GM12873 (cell line): Measurements from ENCODE around the gene GPR152.

ENCODE experiments used
- CTCF ChIP-seq: IDR thresholded peaks from 2 replicates; pipeline ENCODE4 v1.5.1; 2012; ENCODE audit warnings: low read depth, mild to moderate bottlenecking, moderate library complexity, low read length, control low read depth; ENCODE audit not compliant: insufficient read depth; ENCODE audit errors: missing control alignments

Gene GPR152

DNA sequence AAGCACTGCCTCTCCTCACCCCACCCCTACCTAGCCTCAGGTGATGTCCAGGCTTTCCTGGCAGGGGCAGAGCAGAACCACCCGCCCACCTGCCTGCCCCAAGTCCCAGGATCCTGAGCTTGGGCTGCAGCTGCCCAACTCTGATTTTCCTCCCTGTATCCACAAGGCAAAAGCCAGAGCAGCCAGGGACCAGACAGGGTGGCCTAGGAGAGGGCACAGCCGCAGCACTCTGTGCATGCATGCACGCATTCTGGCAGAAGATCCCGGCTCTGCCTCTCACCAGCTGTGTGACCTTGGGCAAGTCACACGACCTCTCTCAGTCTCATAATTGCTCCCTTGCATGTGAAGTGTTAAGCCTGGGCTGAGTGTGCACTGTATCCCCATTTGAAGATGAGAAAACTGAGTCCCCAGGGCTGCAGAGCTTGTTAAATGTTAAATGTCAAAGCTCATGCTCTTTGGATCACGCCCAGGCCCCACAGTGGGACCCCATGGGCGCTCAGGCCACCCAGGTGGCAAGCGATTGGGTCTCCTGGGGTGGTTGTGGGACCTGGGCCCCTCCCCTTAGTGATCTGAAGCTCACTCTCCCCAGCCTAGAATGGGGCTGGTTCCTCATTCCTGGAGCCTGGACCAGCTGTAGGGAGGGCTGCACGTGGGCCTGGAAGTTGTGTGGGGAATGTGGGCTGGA, 39.9 kb downstream of the GPR152 start:
- no peak for TF ChIP-seq CTCF

- TF ChIP-seq CTCF: no peak
Measured at GRCh38 chr11:67411785-67412152, 40.8 kb downstream of the GPR152 start.

DNA sequence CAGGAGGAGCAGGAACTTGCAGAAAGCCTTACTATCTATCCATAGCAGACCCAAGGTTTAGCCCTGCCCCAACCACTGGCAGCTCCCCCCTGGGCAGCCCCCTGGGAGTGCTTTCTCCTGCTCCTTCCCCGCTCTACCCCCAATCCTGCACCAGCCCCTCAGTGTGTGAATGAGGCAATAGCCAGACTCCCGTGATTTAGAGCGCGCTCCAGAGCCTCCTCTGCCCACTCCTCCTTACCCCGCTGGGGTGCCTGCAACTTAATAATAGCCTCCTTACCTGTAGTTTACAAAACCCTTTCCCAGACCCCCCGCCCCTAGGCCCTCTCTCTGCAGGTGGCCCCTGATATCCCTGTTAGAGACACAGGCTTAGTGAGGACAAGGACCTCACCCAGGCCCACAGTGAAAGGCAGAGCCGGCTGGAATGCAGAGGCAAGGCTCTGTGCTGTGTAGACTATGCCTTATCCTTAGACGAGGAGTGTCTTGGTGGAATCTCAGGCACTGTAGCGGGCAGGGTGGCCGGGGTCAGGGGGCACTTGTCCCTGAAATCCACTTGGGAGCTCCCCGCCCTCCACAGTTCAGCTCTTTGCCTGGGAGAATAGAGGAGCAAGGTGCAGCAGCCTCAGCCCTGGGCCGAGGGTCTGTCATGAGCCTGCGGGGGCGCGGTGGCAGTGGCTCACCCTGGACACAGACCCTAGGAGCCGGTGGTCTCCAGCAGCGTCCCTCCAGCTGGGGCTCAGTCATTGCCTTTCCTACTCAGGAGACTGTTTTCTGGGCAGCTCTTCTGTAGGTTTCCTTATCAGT, 41.3 kb downstream of the GPR152 start:
- no peak for TF ChIP-seq CTCF

DNA sequence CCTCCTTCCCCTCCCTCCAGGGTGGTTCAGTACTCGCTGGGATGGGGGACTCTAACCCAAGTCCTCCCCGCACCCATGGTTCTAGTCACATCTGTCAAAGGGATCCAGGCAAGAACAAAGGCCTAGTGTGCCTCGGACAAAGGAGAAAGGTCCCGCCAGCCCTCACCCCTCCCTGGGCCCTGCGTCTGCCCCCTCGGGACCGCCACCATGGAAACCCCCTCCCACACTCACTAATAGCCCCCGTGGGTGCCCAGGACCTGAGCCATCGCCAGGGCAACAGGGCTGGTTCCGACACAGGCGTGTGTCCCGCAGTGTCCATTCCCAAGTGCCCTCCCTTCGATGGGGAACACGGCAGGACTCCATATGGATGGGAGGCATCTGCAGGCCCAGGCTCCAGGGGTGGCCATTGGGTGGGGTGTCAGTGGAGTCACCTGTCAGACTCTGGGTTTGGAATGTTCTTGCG, 42.1 kb downstream of the GPR152 start:
- TF ChIP-seq CTCF: no peak

DNA sequence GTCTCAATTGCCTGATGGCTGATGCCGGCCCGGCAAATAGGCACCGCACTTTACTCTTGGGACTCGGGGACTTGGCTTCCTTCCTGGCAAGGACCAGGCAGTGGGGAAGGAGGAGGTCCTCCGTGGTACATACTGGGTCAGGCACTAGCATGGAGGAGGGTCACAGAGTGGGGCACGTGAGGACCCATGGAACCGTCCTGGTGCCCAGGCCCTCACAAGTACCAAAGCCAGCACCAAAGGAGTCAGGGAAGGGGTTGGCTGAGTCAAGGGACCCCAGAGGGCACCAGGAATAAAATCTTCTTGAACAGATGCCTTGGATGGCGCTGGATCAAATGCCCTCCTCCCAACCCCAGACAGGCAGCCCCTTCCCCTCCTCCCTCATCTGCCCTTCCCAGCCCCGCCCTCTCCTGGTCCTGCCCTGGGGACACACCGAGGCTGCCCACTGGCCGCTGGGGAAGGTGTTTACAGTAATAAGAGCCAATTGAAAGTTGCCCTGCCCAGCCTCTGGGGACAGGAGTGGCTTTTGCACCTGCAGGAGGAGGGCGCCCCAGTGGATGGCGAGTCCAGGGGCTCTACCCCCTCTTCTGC, 42.7 kb downstream of the GPR152 start:
- no peak for TF ChIP-seq CTCF

DNA sequence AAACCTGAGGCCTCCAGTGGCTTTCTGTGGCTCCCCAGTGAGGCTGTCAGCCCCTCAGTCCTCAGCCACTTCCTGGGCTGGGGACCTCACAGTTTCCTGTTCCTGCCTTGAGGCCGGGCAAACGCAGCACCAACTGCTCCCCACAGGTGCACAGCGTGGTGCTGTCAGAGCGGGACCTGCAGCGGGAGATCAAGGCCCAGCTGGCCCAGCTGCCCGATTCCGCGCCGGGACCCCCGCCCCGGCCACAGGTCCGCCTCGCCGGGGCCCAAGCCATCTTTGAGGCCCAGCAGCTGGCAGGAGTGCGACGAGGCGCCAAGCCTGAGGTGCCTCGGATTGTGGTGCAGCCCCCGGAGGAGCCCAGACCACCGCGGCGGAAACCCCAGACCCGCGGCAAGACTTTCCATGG, 43.3 kb downstream of the GPR152 start:
- TF ChIP-seq CTCF: no peak
